IMR-90 (cell line): Measurements from ENCODE around the gene FAM186B. TPM values are rescaled to one million over a fixed set of nuclear protein-coding genes. Genes with fewer than 3 reads are reported as not detected.

ENCODE experiments used
- ATAC-seq: fragments of 200-7000 bp; cut with Tn5 transposase; 2 replicates; pipeline ENCODE4 v1.9.1; 2020; ENCODE audit warnings: low read depth, mild to moderate bottlenecking, moderate library complexity
- BruUV-seq: library from RNA; stranded (reverse); fragments of 400-500 nt; replicated peaks from 2 replicates; lab custom pipeline; 2021; lab: Mats Ljungman, UMichigan
- CTCF ChIA-PET: fragments of 300-600 bp; formaldehyde crosslinking; extraction: SDS; loops from one replicate; lab custom pipeline; 2021; ENCODE audit warnings: antibody characterized with exemption; lab: Yijun Ruan, JAX
- POLR2A ChIA-PET: fragments of 300-600 bp; sonication (Branson Sonifier 250); formaldehyde crosslinking; loops from one replicate; lab custom pipeline; 2022; ENCODE audit warnings: antibody characterized with exemption; ENCODE audit not compliant: unreplicated experiment; lab: Charles Lee
- DNase-seq: peaks from one replicate; pipeline ENCODE4 v3.0.0; 2013
- H2AFZ ChIP-seq: replicated peaks from 2 replicates; pipeline ENCODE3; 2013; ENCODE audit warnings: low read length, mild to moderate bottlenecking; ENCODE audit not compliant: poor library complexity
- H2AK5ac ChIP-seq: 2 replicates; pipeline ENCODE4 v1.6.1; 2013; ENCODE audit warnings: low read depth, low read length, inconsistent platforms
- H2AK9ac ChIP-seq: replicated peaks from 2 replicates; pipeline ENCODE3; 2013; ENCODE audit warnings: mild to moderate bottlenecking, low read depth, low read length, moderate library complexity; ENCODE audit not compliant: poor library complexity
- H2BK120ac ChIP-seq: 2 replicates; pipeline ENCODE4 v1.6.1; 2013; ENCODE audit warnings: low read depth, low read length, inconsistent platforms
- H2BK15ac ChIP-seq: 3 replicates; pipeline ENCODE4 v1.6.1; 2013; ENCODE audit warnings: low read depth, low read length, inconsistent platforms
- H2BK20ac ChIP-seq: 2 replicates; pipeline ENCODE4 v1.6.1; 2013; ENCODE audit warnings: low read depth, mild to moderate bottlenecking, inconsistent platforms, low read length, moderate library complexity
- H2BK5ac ChIP-seq: 2 replicates; pipeline ENCODE4 v1.6.1; 2013; ENCODE audit warnings: mild to moderate bottlenecking, low read depth, low read length, inconsistent platforms; ENCODE audit not compliant: poor library complexity, severe bottlenecking
- H3K14ac ChIP-seq: replicated peaks from 2 replicates; pipeline ENCODE4 v1.6.1; 2013; ENCODE audit warnings: low read depth, low read length, inconsistent platforms
- H3K18ac ChIP-seq: 2 replicates; pipeline ENCODE4 v1.6.1; 2013; ENCODE audit warnings: low read depth, low read length, control low read depth
- H3K23ac ChIP-seq: 2 replicates; pipeline ENCODE4 v1.6.1; 2013; ENCODE audit warnings: low read depth, low read length, inconsistent platforms
- H3K27ac ChIP-seq: 2 replicates; pipeline ENCODE4 v1.5.1; 2013; ENCODE audit warnings: mild to moderate bottlenecking, control low read depth, low read length; ENCODE audit not compliant: insufficient read depth
- H3K27me3 ChIP-seq: 2 replicates; pipeline ENCODE4 v1.6.1; 2013; ENCODE audit warnings: low read length; ENCODE audit not compliant: control insufficient read depth, insufficient read depth
- H3K36me3 ChIP-seq: 2 replicates; pipeline ENCODE4 v1.6.1; 2013; ENCODE audit warnings: low read length, mixed read lengths; ENCODE audit not compliant: control insufficient read depth, insufficient read depth
- H3K4ac ChIP-seq: 2 replicates; pipeline ENCODE4 v1.6.1; 2013; ENCODE audit warnings: low read depth, low read length, inconsistent platforms
- H3K4me1 ChIP-seq: 2 replicates; pipeline ENCODE4 v1.6.1; 2013; ENCODE audit warnings: low read length, mixed read lengths; ENCODE audit not compliant: control insufficient read depth, insufficient read depth
- H3K4me2 ChIP-seq: 2 replicates; pipeline ENCODE4 v1.6.1; 2013; ENCODE audit warnings: low read depth, mild to moderate bottlenecking, control low read depth, low read length, moderate library complexity
- H3K4me3 ChIP-seq: 2 replicates; pipeline ENCODE4 v1.5.1; 2013; ENCODE audit warnings: low read depth, mild to moderate bottlenecking, control low read depth, low read length, moderate library complexity; ENCODE audit not compliant: insufficient read depth
- H3K56ac ChIP-seq: 2 replicates; pipeline ENCODE4 v1.6.1; 2013; ENCODE audit warnings: low read length, inconsistent platforms; ENCODE audit not compliant: insufficient read depth; ENCODE audit errors: extremely low read depth
- H3K79me1 ChIP-seq, 2 experiments: 2 replicates each; pipeline ENCODE4 v1.6.1; 2013; ENCODE audit warnings: low read length in 2 of 2, inconsistent platforms in 1 of 2, low read depth in 1 of 2
- H3K9ac ChIP-seq: 2 replicates; pipeline ENCODE4 v1.6.1; 2013; ENCODE audit warnings: low read depth, low read length, control low read depth
- H3K9me1 ChIP-seq: 2 replicates; pipeline ENCODE4 v1.6.1; 2013; ENCODE audit warnings: low read length, inconsistent platforms; ENCODE audit not compliant: insufficient read depth
- H3K9me3 ChIP-seq: 2 replicates; pipeline ENCODE4 v1.6.1; 2013; ENCODE audit warnings: low read length; ENCODE audit not compliant: control insufficient read depth, insufficient read depth
- H4K20me1 ChIP-seq: 2 replicates; pipeline ENCODE4 v1.6.1; 2013; ENCODE audit warnings: low read length, inconsistent platforms; ENCODE audit not compliant: insufficient read depth
- H4K5ac ChIP-seq: 2 replicates; pipeline ENCODE4 v1.6.1; 2013; ENCODE audit warnings: mild to moderate bottlenecking, low read depth, low read length, control low read depth
- H4K8ac ChIP-seq, 2 experiments: 2 replicates each; pipeline ENCODE4 v1.6.1; 2013; ENCODE audit warnings: low read depth in 2 of 2, low read length in 2 of 2, control low read depth in 1 of 2, inconsistent platforms in 1 of 2
- H4K91ac ChIP-seq: 2 replicates; pipeline ENCODE4 v1.6.1; 2013; ENCODE audit warnings: low read depth, low read length, inconsistent platforms; ENCODE audit not compliant: insufficient read depth
- BHLHE40 ChIP-seq: fragments of 150-350 bp; IDR thresholded peaks from 2 replicates; pipeline ENCODE4 v1.6.1; 2016; ENCODE audit warnings: mild to moderate bottlenecking, low read depth, low read length
- CEBPB ChIP-seq: IDR thresholded peaks from 2 replicates; pipeline ENCODE4 v1.6.1; 2012; ENCODE audit warnings: low read depth, low read length, improper control_type of control experiment
- ELK1 ChIP-seq: fragments of 150-350 bp; IDR thresholded peaks from 2 replicates; pipeline ENCODE4 v1.6.1; 2016; ENCODE audit warnings: low read depth, mild to moderate bottlenecking, low read length, moderate library complexity, borderline replicate concordance
- FOS ChIP-seq: fragments of 150-350 bp; IDR thresholded peaks from 2 replicates; pipeline ENCODE4 v1.6.1; 2016; ENCODE audit warnings: low read depth, low read length
- MAFK ChIP-seq: IDR thresholded peaks from 2 replicates; pipeline ENCODE4 v1.6.1; 2012; ENCODE audit warnings: low read depth, low read length, improper control_type of control experiment
- MAZ ChIP-seq: IDR thresholded peaks from 2 replicates; pipeline ENCODE4 v1.6.1; 2012; ENCODE audit warnings: low read depth, mild to moderate bottlenecking, low read length, improper control_type of control experiment, moderate library complexity, borderline replicate concordance
- MXI1 ChIP-seq: IDR thresholded peaks from 2 replicates; pipeline ENCODE4 v1.6.1; 2012; ENCODE audit warnings: low read depth, mild to moderate bottlenecking, low read length, moderate library complexity, borderline replicate concordance
- NFE2L2 ChIP-seq: fragments of 150-350 bp; IDR thresholded peaks from 2 replicates; pipeline ENCODE4 v1.6.1; 2016; ENCODE audit warnings: low read depth, mild to moderate bottlenecking, low read length
- POLR2A ChIP-seq: IDR thresholded peaks from 2 replicates; pipeline ENCODE4 v1.6.1; 2012; ENCODE audit warnings: mild to moderate bottlenecking, low read depth, low read length
- RAD21 ChIP-seq: IDR thresholded peaks from 2 replicates; pipeline ENCODE4 v1.6.1; 2012; ENCODE audit warnings: low read length, improper control_type of control experiment
- RCOR1 ChIP-seq: IDR thresholded peaks from 2 replicates; pipeline ENCODE4 v1.6.1; 2012; ENCODE audit warnings: mild to moderate bottlenecking, low read length, improper control_type of control experiment; ENCODE audit not compliant: insufficient replicate concordance
- SMC3 ChIP-seq: fragments of 150-350 bp; IDR thresholded peaks from 2 replicates; pipeline ENCODE4 v1.6.1; 2016; ENCODE audit warnings: low read depth, mild to moderate bottlenecking, antibody characterized with exemption, low read length, moderate library complexity
- USF2 ChIP-seq: fragments of 150-350 bp; IDR thresholded peaks from 2 replicates; pipeline ENCODE4 v1.6.1; 2017; ENCODE audit warnings: mild to moderate bottlenecking, antibody characterized with exemption, low read length, low read depth
- WGBS, 2 experiments: methylation state at CpG; one replicate each; pipeline versions ENCODE4 v1.1.5 to v1.1.7; 2013; ENCODE audit warnings: missing lambda C conversion rate in 2 of 2; ENCODE audit not compliant: insufficient read length in 1 of 2; ENCODE audit errors: extremely low coverage in 2 of 2; 5-methylcytosine and 5-hydroxymethylcytosine counted together
- dilution Hi-C: fragments of 300-500 bp; cut with HindIII; formaldehyde crosslinking; loops from one replicate; pipeline ENCODE4 v1.14.3; 2018; ENCODE audit warnings: low sequenced_read_pairs; ENCODE audit not compliant: unreplicated experiment
- in situ Hi-C: fragments of 300-500 bp; cut with MboI; formaldehyde crosslinking; loops from 3 replicates; pipeline ENCODE4 v1.14.3; 2019; ENCODE audit warnings: low sequenced_read_pairs, inconsistent platforms, mixed read lengths
- intact Hi-C: fragments of 100-400 bp; cut with micrococcal nuclease; formaldehyde crosslinking; loops from 2 replicates; pipeline ENCODE4 v1.10.0; 2022
- polyA plus RNA-seq, 3 experiments: library from polyadenylated mRNA; depleted of rRNA; stranded (reverse); fragments of >200 nt; gene quantifications; 2 replicates each; pipeline ENCODE4 v1.2.3, GENCODE V29; 2012; ENCODE audit warnings: low replicate concordance in 1 of 3
- total RNA-seq: library from RNA; depleted of rRNA; stranded (reverse); fragments of >200 nt; gene quantifications from 2 replicates; pipeline ENCODE4 v1.2.3, GENCODE V29; 2012
- TF ChIP-seq, protein P1 (sequence below): conservative IDR thresholded peaks from 2 replicates; pipeline ENCODE4 v1.5.1; 2012; ENCODE audit warnings: mild to moderate bottlenecking, low read depth, low read length, improper control_type of control experiment

The FAM186B gene
- total and polyA plus RNA-seq, 2 of the 4 experiments (the other 2 are of a cell fraction) = 0.10 to 0.18 TPM

DNA sequence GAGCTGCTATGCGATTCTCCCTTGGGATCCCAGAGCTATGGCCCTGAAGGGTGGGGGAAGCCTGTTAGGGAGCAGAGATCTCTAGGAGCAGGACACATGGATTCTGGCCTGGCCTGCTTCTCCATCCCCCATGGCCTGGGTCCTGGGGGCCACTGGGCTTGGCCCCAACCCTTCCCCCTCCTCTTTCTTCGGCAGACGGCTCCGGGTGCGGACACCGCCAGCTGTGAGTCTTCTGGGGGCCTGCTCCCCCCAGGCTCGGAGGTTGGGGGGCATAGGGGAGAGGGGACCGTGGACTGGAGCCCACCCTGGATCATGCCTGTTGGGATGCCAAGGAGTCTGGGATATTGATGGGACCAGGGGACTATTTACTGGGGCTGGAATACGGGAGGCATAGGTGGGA, 27.0 kb upstream of the FAM186B start:
- Histone ChIP-seq H2AK5ac (no peak overlapping the region), H4K91ac (no peak overlapping the region), H3K4me1 (peaks cover 6% of the 10 kb centered on the region; the same call in 1 of the 2 replicates), H3K27ac (no peak overlapping the region), H3K9ac (no peak overlapping the region), H3K56ac (no peak overlapping the region), H2BK120ac (no peak overlapping the region), H3K4me3 (no peak overlapping the region), H4K5ac (no peak overlapping the region), H2AFZ (no peak overlapping the region), H3K27me3 (no peaks in the 10 kb centered on the region), H3K4ac (no peak overlapping the region), H3K14ac (no peak overlapping the region), H4K20me1 (peaks cover 3% of the 10 kb centered on the region; the same call in 1 of the 2 replicates), H4K8ac (no peak overlapping the region), H3K4me2 (no peak overlapping the region), H3K79me1 (peaks cover 0 to 3% of the 10 kb centered on the region in 2 experiments; a peak in 2 of 4 replicates), H3K23ac (no peak overlapping the region), H3K36me3 (peaks cover 19% of the 10 kb centered on the region), H3K9me1 (0 out of 2 replicates have a peak, but pooled peaks cover 1% of the 10 kb centered on the region), H3K9me3 (no peaks in the 10 kb centered on the region), H2BK5ac (no peak overlapping the region), H3K18ac (no peak overlapping the region), H2BK15ac (no peak overlapping the region), H2AK9ac (no peak overlapping the region), H2BK20ac (no peak overlapping the region)
- intact Hi-C loops (no loop called here), dilution Hi-C loops (no loop called here), in situ Hi-C loops (no loop called here)
- DNase-seq (no peak), ATAC-seq (no peak)
- no TSS peak for BruUV-seq
- 100% methylated on average over 1 of the region's 9 CpGs; no CpG with 5 or more reads in 1 of the 2 experiments for WGBS, 2 experiments
- TF ChIP-seq MXI1 = no peak
- TF ChIP-seq MAFK = no peak
- no peak for TF ChIP-seq ELK1
- no peak for TF ChIP-seq USF2
- TF ChIP-seq NFE2L2 = no peak
- TF ChIP-seq BHLHE40 = no peak
- no peak for TF ChIP-seq RCOR1
- no peak for TF ChIP-seq POLR2A
- no peak for TF ChIP-seq SMC3
- TF ChIP-seq MAZ = no peak
- TF ChIP-seq FOS = no peak
- TF ChIP-seq, protein P1, sequence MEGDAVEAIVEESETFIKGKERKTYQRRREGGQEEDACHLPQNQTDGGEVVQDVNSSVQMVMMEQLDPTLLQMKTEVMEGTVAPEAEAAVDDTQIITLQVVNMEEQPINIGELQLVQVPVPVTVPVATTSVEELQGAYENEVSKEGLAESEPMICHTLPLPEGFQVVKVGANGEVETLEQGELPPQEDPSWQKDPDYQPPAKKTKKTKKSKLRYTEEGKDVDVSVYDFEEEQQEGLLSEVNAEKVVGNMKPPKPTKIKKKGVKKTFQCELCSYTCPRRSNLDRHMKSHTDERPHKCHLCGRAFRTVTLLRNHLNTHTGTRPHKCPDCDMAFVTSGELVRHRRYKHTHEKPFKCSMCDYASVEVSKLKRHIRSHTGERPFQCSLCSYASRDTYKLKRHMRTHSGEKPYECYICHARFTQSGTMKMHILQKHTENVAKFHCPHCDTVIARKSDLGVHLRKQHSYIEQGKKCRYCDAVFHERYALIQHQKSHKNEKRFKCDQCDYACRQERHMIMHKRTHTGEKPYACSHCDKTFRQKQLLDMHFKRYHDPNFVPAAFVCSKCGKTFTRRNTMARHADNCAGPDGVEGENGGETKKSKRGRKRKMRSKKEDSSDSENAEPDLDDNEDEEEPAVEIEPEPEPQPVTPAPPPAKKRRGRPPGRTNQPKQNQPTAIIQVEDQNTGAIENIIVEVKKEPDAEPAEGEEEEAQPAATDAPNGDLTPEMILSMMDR = no peak
- TF ChIP-seq RAD21 = no peak
- no peak for TF ChIP-seq CEBPB
- CTCF ChIA-PET = no interaction called here
- POLR2A ChIA-PET = no interaction called here
